GM12878 (cell line): ENCODE data around the gene FASN. TPM values are rescaled to one million over a fixed set of nuclear protein-coding genes. Genes with fewer than 3 reads are reported as not detected.

Experiments used
- BCL11A ChIP-seq: IDR thresholded peaks from 2 replicates; pipeline ENCODE4 v1.6.1; 2011; ENCODE audit warnings: low read depth, low read length
- EED ChIP-seq: sonication (generic); IDR thresholded peaks from 2 replicates; pipeline ENCODE4 v1.6.1; 2016; ENCODE audit warnings: antibody characterized with exemption, low read depth
- ETV6 ChIP-seq, 2 experiments: fragments of 450-650 bp in 1 of 2; IDR thresholded peaks in 1 of 2; conservative IDR thresholded peaks in 1 of 2; 2 replicates each; pipeline ENCODE4 v1.6.1; 2014; ENCODE audit warnings: antibody characterized with exemption in 1 of 2, borderline replicate concordance in 1 of 2, low read depth in 1 of 2, mild to moderate bottlenecking in 1 of 2, moderate library complexity in 1 of 2
- GATAD2B ChIP-seq: fragments of 450-650 bp; conservative IDR thresholded peaks from 2 replicates; pipeline ENCODE4 v1.6.1; 2017; ENCODE audit warnings: low read depth, mild to moderate bottlenecking, moderate library complexity
- IRF5 ChIP-seq: fragments of 450-650 bp; IDR thresholded peaks from 2 replicates; pipeline ENCODE4 v1.6.1; 2017; ENCODE audit warnings: borderline replicate concordance
- LARP7 ChIP-seq: fragments of 450-650 bp; IDR thresholded peaks from 2 replicates; pipeline ENCODE4 v1.6.1; 2017; ENCODE audit warnings: mild to moderate bottlenecking
- PAX5 ChIP-seq: IDR thresholded peaks from 2 replicates; pipeline ENCODE4 v1.6.1; 2011; ENCODE audit warnings: low read depth, low read length, borderline replicate concordance
- PAX8 ChIP-seq: fragments of 450-650 bp; IDR thresholded peaks from 2 replicates; pipeline ENCODE4 v1.6.1; 2017; ENCODE audit warnings: mild to moderate bottlenecking, moderate library complexity
- RAD21 ChIP-seq: IDR thresholded peaks from 2 replicates; pipeline ENCODE4 v1.6.1; 2011; ENCODE audit warnings: mild to moderate bottlenecking, low read depth, low read length, moderate library complexity; ENCODE audit not compliant: insufficient read depth
- RAD51 ChIP-seq: fragments of 450-650 bp; IDR thresholded peaks from 2 replicates; pipeline ENCODE4 v1.6.1; 2016; ENCODE audit warnings: moderate library complexity, mild to moderate bottlenecking, inconsistent platforms
- RCOR1 ChIP-seq: conservative IDR thresholded peaks from 2 replicates; pipeline ENCODE4 v1.6.1; 2012; ENCODE audit warnings: low read depth, low read length, improper control_type of control experiment
- RUNX3 ChIP-seq: IDR thresholded peaks from 2 replicates; pipeline ENCODE4 v1.6.1; 2012; ENCODE audit warnings: low read length, inconsistent platforms
- SP1 ChIP-seq: IDR thresholded peaks from one replicate; pipeline ENCODE4 v1.6.1; 2011; ENCODE audit warnings: low read depth, low read length
- SREBF2 ChIP-seq: IDR thresholded peaks from 2 replicates; pipeline ENCODE4 v1.6.1; 2012; ENCODE audit warnings: mild to moderate bottlenecking, low read length
- STAT3 ChIP-seq: IDR thresholded peaks from 2 replicates; pipeline ENCODE4 v1.6.1; 2011; ENCODE audit warnings: low read depth, low read length, improper control_type of control experiment
- TARDBP ChIP-seq: IDR thresholded peaks from 2 replicates; pipeline ENCODE4 v1.6.1; 2016; ENCODE audit warnings: borderline replicate concordance
- TCF12 ChIP-seq: IDR thresholded peaks from 2 replicates; pipeline ENCODE4 v1.6.1; 2011; ENCODE audit warnings: low read depth, mild to moderate bottlenecking, low read length
- ZBTB40 ChIP-seq: fragments of 450-650 bp; IDR thresholded peaks from 2 replicates; pipeline ENCODE4 v1.6.1; 2016; ENCODE audit warnings: mild to moderate bottlenecking, moderate library complexity, borderline replicate concordance
- polyA plus RNA-seq, 11 experiments: library from polyadenylated mRNA; depleted of rRNA in 4 of 11; unstranded in 6 of 11; stranded (reverse) in 5 of 11; fragments of >200 nt; fragmentation: Nextera tagmentation in 4 of 11; fragmentation: Illumina TruSeq in 1 of 11; extraction: Ambion mirVana in 4 of 11; extraction: Trizol in 1 of 11; gene quantifications; 1 replicate in 1 of 11; 2 replicates in 10 of 11; pipeline versions ENCODE4 v1.2.1 to v1.2.3, GENCODE V29; 2011 to 2016; ENCODE audit warnings: inconsistent platforms in 2 of 11, missing spikeins in 2 of 11, low read depth in 1 of 11
- total RNA-seq, 4 experiments: library from RNA; depleted of rRNA in 3 of 4; stranded (reverse); fragments of >200 nt in 3 of 4; fragmentation: Illumina TruSeq in 1 of 4; extraction: Trizol in 1 of 4; gene quantifications; 2 replicates each; pipeline versions ENCODE4 v1.2.1 to v1.2.3, GENCODE V29; 2013 to 2021
- TF ChIP-seq, protein P1 (sequence below): fragments of 450-650 bp; formaldehyde crosslinking; IDR thresholded peaks from 2 replicates; pipeline ENCODE4 v1.4.0; 2020; ENCODE audit warnings: mild to moderate bottlenecking, moderate library complexity
- TF ChIP-seq, protein P2 (sequence below): IDR thresholded peaks from 2 replicates; pipeline ENCODE4 v1.6.1; 2011; ENCODE audit warnings: borderline replicate concordance, low read depth, mild to moderate bottlenecking, moderate library complexity, mixed read lengths, low read length; ENCODE audit not compliant: insufficient read depth; ENCODE audit errors: extremely low read length

The FASN gene
- total and polyA plus RNA-seq, 10 of the 15 experiments (the other 5 are each of a cell fraction or from before 2014, with no cell fraction given), result 0.19 to 333 (median 30.4) TPM

GRCh38 chr17:82030470-82031302 is 67.3 kb downstream of the FASN start (continued):
- TF ChIP-seq IRF5 (no peak), ZBTB40 (no peak), PAX5 (no peak), EED (peak; percentile 50), SREBF2 (no peak), RAD21 (peak; percentile 94), TCF12 (no peak), BCL11A (no peak), RCOR1 (no peak), STAT3 (no peak), ETV6 (conservative IDR thresholded peaks at IDR 0.05 in 1 of 2, IDR thresholded peaks at IDR 0.05 in 1 of 2; ENCODE audit: borderline replicate concordance in 1 of 2, low read depth in 1 of 2) (no peak), RAD51 (no peak), SP1 (no peak), LARP7 (peak; percentile 44; the same call in 1 of the 2 replicates), GATAD2B (peak; percentile 58), RUNX3 (peak; percentile 33), PAX8 (no peak), TARDBP (no peak)
- TF ChIP-seq, protein P1, sequence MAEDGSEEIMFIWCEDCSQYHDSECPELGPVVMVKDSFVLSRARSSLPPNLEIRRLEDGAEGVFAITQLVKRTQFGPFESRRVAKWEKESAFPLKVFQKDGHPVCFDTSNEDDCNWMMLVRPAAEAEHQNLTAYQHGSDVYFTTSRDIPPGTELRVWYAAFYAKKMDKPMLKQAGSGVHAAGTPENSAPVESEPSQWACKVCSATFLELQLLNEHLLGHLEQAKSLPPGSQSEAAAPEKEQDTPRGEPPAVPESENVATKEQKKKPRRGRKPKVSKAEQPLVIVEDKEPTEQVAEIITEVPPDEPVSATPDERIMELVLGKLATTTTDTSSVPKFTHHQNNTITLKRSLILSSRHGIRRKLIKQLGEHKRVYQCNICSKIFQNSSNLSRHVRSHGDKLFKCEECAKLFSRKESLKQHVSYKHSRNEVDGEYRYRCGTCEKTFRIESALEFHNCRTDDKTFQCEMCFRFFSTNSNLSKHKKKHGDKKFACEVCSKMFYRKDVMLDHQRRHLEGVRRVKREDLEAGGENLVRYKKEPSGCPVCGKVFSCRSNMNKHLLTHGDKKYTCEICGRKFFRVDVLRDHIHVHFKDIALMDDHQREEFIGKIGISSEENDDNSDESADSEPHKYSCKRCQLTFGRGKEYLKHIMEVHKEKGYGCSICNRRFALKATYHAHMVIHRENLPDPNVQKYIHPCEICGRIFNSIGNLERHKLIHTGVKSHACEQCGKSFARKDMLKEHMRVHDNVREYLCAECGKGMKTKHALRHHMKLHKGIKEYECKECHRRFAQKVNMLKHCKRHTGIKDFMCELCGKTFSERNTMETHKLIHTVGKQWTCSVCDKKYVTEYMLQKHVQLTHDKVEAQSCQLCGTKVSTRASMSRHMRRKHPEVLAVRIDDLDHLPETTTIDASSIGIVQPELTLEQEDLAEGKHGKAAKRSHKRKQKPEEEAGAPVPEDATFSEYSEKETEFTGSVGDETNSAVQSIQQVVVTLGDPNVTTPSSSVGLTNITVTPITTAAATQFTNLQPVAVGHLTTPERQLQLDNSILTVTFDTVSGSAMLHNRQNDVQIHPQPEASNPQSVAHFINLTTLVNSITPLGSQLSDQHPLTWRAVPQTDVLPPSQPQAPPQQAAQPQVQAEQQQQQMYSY, result no peak
- TF ChIP-seq, protein P2, sequence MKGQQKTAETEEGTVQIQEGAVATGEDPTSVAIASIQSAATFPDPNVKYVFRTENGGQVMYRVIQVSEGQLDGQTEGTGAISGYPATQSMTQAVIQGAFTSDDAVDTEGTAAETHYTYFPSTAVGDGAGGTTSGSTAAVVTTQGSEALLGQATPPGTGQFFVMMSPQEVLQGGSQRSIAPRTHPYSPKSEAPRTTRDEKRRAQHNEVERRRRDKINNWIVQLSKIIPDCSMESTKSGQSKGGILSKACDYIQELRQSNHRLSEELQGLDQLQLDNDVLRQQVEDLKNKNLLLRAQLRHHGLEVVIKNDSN, result no peak
